ENCODE data around the gene MSMO1. TPM values are rescaled to one million over a fixed set of nuclear protein-coding genes. Genes with fewer than 3 reads are reported as not detected.

Gene MSMO1
- total and polyA plus RNA-seq, 5 donors = 12.9 to 29.0 (median 18.0) TPM

Small RNA genes within 50 kb of the gene (microRNA-seq; reads per million reads assigned to microRNA genes)
- 0 reads per million in 2 donors for gene MIR578

Other genes with a start within 250 kb of the MSMO1 start
- 10 to 100 TPM; 15.1 to 23.0 (median 16.3) TPM for gene TMEM192, start 214.8 kb upstream of the MSMO1 start, total RNA-seq
- 9.4 TPM for gene TMEM192, start 214.8 kb upstream of the MSMO1 start, polyA plus RNA-seq
- 10 to 100 TPM; 10.0 to 15.5 (median 10.9) TPM for gene KLHL2, start 120.1 kb upstream of the MSMO1 start, total RNA-seq
- 5.3 TPM for gene KLHL2, start 120.1 kb upstream of the MSMO1 start, polyA plus RNA-seq
- gene CPE, start 51.3 kb downstream of the MSMO1 start, total RNA-seq = 100 to 1,000 TPM in 2 of 4 donors, 10 to 100 TPM in 2; 86.4 to 157 (median 97.1) TPM
- gene CPE, start 51.3 kb downstream of the MSMO1 start, polyA plus RNA-seq = 68.2 TPM

Measured in right cardiac atrium (tissue), 5 donors.